WERI-Rb-1 (cell line): ENCODE results near the gene ASCC1.
"Not testable (repeated sequence)": the region's sequence is repeated elsewhere in the genome, so short reads cannot be mapped to it uniquely, and the experiment has no call there.

Source experiments
- DNase-seq: peaks from one replicate; pipeline ENCODE4 v3.0.0-alpha.2; 2020
- H3K27ac ChIP-seq: fragments of 250-450 bp; sonication (Bioruptor Pico); 2 replicates; pipeline ENCODE4 v1.5.1; 2020; ENCODE audit warnings: mild to moderate bottlenecking, moderate library complexity
- H3K27me3 ChIP-seq: fragments of 250-450 bp; sonication (Bioruptor Pico); 2 replicates; pipeline ENCODE4 v1.5.1; 2021; ENCODE audit warnings: mild to moderate bottlenecking, low read depth, moderate library complexity; ENCODE audit not compliant: insufficient read depth, severe bottlenecking
- H3K36me3 ChIP-seq: fragments of 250-450 bp; sonication (Bioruptor Pico); 2 replicates; pipeline ENCODE4 v1.5.1; 2020; ENCODE audit warnings: mild to moderate bottlenecking, moderate library complexity
- H3K4me3 ChIP-seq: 2 replicates; pipeline ENCODE4 v1.5.1; 2011; ENCODE audit warnings: low read depth, mild to moderate bottlenecking, control low read depth, low read length
- H3K9me3 ChIP-seq: fragments of 250-450 bp; sonication (Bioruptor Pico); 2 replicates; pipeline ENCODE4 v1.5.1; 2021; ENCODE audit warnings: mild to moderate bottlenecking, moderate library complexity; ENCODE audit not compliant: severe bottlenecking
- TF ChIP-seq, protein P1 (sequence below): IDR thresholded peaks from 2 replicates; pipeline ENCODE4 v1.5.1; 2011; ENCODE audit warnings: low read depth, mild to moderate bottlenecking, control low read depth, inconsistent platforms, low read length

The ASCC1 gene

DNA sequence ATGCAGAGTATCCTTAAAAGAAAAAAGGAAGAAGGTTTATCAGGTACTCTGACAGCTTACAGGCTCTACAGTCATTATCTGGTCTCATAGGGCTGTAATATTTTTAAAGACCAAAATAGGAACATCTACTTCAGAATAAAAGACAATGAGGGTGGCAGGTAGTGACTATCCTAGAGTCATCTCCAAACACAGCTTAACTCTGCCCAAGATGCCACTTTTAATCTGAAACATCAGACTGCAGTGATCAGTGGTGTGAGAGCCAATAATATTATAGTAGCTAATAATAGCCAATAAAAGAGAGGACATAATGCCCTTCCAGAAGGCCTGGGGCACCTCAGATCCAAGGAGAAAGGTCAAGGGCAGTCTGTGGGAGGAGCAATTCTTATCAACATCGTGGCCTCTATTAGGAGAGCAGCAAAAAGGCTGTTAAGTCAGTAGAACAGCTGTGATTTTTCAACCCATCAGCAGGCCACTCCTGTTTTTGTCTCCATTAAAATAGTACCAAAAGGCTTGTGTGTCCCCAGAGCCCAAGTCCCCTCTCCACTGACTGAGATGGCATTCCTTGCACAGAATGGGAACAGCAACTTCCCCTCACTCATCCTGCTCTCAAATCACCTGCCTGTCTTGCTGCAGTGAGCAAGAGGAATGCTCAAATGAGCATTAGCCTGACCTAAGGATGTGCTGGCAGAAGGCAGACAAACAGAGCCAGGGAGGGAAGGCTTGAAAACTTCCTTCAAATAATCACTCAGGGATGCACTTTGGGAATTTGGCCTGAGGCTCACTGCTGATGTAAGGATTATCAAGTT is 107.0 kb downstream of the ASCC1 start:
- TF ChIP-seq, protein P1, sequence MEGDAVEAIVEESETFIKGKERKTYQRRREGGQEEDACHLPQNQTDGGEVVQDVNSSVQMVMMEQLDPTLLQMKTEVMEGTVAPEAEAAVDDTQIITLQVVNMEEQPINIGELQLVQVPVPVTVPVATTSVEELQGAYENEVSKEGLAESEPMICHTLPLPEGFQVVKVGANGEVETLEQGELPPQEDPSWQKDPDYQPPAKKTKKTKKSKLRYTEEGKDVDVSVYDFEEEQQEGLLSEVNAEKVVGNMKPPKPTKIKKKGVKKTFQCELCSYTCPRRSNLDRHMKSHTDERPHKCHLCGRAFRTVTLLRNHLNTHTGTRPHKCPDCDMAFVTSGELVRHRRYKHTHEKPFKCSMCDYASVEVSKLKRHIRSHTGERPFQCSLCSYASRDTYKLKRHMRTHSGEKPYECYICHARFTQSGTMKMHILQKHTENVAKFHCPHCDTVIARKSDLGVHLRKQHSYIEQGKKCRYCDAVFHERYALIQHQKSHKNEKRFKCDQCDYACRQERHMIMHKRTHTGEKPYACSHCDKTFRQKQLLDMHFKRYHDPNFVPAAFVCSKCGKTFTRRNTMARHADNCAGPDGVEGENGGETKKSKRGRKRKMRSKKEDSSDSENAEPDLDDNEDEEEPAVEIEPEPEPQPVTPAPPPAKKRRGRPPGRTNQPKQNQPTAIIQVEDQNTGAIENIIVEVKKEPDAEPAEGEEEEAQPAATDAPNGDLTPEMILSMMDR, result no peak
- Histone ChIP-seq H3K27me3 (no peaks in the 10 kb centered on the region), H3K36me3 (no peaks in the 10 kb centered on the region), H3K9me3 (no peaks in the 10 kb centered on the region), H3K27ac (no peak overlapping the region), H3K4me3 (no peak overlapping the region)
- no peak for DNase-seq

DNA sequence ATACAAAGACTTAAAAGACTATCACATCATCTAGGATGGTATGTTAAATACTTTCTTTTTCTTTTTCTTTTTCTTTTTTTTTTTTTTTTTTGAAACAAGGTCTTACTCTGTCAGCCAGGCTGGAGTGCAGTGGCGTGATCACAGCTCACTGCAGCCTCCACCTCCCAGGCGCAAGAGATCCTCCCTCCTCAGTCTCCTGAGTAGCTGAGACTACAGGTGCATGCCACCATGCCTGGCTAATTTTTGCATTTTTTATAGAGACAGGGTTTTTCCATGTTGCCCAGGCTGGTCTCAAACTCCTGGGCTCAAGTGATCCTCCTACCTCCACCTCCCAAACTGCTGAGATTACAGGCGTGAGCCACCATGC is 108.1 kb downstream of the ASCC1 start:
- H3K27me3 ChIP-seq, H3K36me3 ChIP-seq, H3K4me3 ChIP-seq, H3K27ac ChIP-seq, H3K9me3 ChIP-seq, DNase-seq: not testable (repeated sequence)

DNA sequence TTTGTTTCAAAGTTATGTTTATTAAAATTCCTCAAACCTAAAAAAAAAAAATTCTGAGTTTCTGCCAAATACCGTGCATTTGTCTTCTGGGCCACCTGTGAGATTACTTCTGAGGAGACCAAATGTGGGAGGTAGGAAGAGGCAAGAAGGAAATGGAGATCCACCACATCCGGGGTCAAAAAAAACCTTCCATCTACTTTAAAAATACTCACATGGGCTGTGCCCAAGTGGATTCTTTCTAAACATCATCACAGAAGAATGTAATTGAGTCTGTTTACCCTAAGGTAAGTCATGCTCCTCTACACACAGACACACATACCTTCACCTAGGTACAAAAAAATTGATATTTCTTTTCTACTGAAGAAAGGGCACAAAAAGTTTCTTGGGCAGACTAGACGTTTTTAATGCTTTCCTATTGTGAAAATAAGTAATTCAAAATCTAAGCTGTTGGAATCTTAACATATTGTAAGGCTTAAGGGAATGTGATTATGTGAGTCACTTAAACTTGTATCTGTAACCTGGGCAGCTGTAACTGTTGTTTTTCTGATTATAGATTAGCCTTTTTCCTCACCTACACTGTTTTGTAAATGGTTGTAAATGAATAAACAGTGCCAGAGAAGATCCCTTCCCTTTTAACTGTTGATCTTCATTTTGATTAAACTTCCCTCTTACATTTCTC is 108.6 kb downstream of the ASCC1 start:
- Histone ChIP-seq H3K4me3 (no peak overlapping the region), H3K9me3 (no peaks in the 10 kb centered on the region), H3K36me3 (peaks cover 4% of the 10 kb centered on the region), H3K27ac (no peak overlapping the region), H3K27me3 (no peaks in the 10 kb centered on the region)
- TF ChIP-seq, protein P1, result no peak
- DNase-seq, result no peak

DNA sequence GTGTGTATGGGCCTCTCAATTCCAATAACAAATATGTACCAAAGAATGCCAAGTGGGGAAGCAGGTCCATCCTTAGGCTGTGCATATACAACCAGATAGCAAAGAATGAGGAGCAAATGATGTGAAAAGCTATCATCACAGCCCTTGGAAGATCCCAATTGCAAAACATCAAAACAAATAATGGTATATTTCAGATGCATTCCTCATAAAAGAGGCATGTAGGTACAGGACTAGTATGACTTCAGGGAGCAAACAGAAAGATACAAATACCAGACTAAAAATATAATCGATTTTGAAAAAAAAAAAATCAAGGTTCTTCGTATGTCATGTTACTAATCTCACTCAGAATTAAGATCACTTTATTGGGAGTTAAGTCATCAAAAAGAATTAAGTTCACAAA is 109.2 kb downstream of the ASCC1 start:
- H3K9me3 ChIP-seq, result no peaks in the 10 kb centered on the region
- no peak overlapping the region for H3K27ac ChIP-seq
- H3K27me3 ChIP-seq, result no peaks in the 10 kb centered on the region
- no peak for DNase-seq
- peaks cover 7% of the 10 kb centered on the region for H3K36me3 ChIP-seq
- no peak overlapping the region for H3K4me3 ChIP-seq
- TF ChIP-seq, protein P1, result no peak

DNA sequence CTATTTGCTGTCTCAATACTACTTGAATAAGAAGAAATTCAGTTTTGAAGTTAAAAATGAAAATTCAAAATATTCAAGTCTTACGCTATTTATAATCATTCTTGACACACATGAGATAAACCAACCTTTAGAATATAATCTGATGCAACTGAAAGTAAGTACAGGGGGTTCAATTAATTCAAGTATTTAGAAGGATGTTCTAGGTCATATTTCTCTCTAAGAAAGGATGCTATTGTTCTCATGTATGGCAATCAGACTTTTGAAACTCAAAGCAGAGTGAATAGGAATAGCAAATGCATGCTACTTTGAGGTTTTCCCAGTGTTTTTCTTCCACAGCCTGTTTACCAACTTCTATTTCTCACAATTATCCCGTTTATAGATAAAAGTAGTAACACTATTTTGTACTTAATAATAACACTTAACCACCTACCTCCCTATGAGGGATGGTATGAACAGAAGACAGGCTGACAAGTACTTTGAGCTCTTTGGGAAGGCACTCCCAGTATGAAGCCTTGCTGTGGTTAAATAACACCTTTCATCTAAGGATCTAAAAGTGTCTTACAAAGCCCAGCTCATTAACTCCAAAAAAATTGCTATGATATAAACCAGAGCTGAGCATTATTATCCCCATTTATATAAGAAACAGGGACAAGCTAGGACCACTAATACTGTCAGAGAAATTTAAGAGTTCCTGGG is 109.8 kb downstream of the ASCC1 start:
- H3K9me3 ChIP-seq, result no peaks in the 10 kb centered on the region
- no peak overlapping the region for H3K4me3 ChIP-seq
- TF ChIP-seq, protein P1, result no peak
- peaks cover 7% of the 10 kb centered on the region for H3K36me3 ChIP-seq
- H3K27ac ChIP-seq, result no peak overlapping the region
- no peak for DNase-seq
- no peaks in the 10 kb centered on the region for H3K27me3 ChIP-seq

DNA sequence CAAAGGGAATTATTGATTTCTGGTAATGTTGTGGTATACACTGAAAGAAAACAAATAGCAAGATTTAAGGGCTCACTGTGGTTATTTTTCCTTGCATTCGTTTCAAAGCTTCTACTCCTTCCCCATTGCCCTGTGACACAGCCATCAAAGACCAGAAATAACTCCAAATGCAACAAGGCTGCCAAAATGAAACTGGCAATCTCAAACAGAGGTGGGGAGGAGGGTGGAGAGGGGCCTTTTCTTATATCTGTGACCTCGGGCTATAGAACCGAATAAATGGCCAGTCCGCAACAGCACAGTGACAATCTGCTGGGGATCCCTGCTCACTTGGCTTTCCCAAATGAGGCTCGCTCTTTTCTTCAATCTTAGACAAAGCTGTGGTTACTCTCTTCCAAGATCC is 110.4 kb downstream of the ASCC1 start:
- no peak overlapping the region for H3K4me3 ChIP-seq
- no peaks in the 10 kb centered on the region for H3K9me3 ChIP-seq
- DNase-seq, result no peak
- TF ChIP-seq, protein P1, result no peak
- H3K27me3 ChIP-seq, result no peaks in the 10 kb centered on the region
- peaks cover 7% of the 10 kb centered on the region for H3K36me3 ChIP-seq
- no peak overlapping the region for H3K27ac ChIP-seq
